GM12875 (cell line): ENCODE data around the gene ETV5.
A peak's percentile ranks its signal among the peaks of the same experiment; 100 is the strongest.

ENCODE experiments used
- H3K4me3 ChIP-seq: one replicate; pipeline ENCODE4 v1.5.1; 2011; ENCODE audit warnings: low read depth, low read length, control low read depth
- CTCF ChIP-seq: IDR thresholded peaks from 2 replicates; pipeline ENCODE4 v1.5.1; 2011; ENCODE audit warnings: low read depth, mild to moderate bottlenecking, control low read depth, inconsistent platforms, low read length, moderate library complexity, borderline replicate concordance; ENCODE audit not compliant: insufficient read depth

The ETV5 gene

GRCh38 chr3:186013312-186013711 lies 95.6 kb downstream of the ETV5 start:
- H3K4me3 ChIP-seq, result no peak overlapping the region
- no peak for TF ChIP-seq CTCF

- no peak overlapping the region for H3K4me3 ChIP-seq
- no peak for TF ChIP-seq CTCF
Measured at GRCh38 chr3:186012137-186012536, 96.8 kb downstream of the ETV5 start.

- TF ChIP-seq CTCF, result no peak
- no peak overlapping the region for H3K4me3 ChIP-seq
Measured at GRCh38 chr3:186004671-186005070, 104.2 kb downstream of the ETV5 start.

- H3K4me3 ChIP-seq, result no peak overlapping the region
- TF ChIP-seq CTCF, result no peak
Measured at GRCh38 chr3:186004209-186004608, 104.7 kb downstream of the ETV5 start.

- no peak overlapping the region for H3K4me3 ChIP-seq
- TF ChIP-seq CTCF, result no peak
Measured at GRCh38 chr3:186003610-186004009, 105.3 kb downstream of the ETV5 start.

GRCh38 chr3:186002884-186003472 lies 105.9 kb downstream of the ETV5 start:
- no peak overlapping the region for H3K4me3 ChIP-seq
- TF ChIP-seq CTCF, result peak; percentile 37; the same call in 1 of the 2 replicates

GRCh38 chr3:186001842-186002241 lies 107.0 kb downstream of the ETV5 start:
- TF ChIP-seq CTCF, result no peak
- H3K4me3 ChIP-seq, result no peak overlapping the region
